HG03135 (cell line): ENCODE measurements around the gene SLC45A2.
A peak's percentile ranks its signal among the peaks of the same experiment; 100 is the strongest.
"Not testable (repeated sequence)": the region's sequence is repeated elsewhere in the genome, so short reads cannot be mapped to it uniquely, and the experiment has no call there.

ENCODE experiments used
- ATAC-seq: cut with Tn5 transposase; IDR thresholded peaks from one replicate; pipeline ENCODE4 v1.9.1; 2021; ENCODE audit warnings: mild to moderate bottlenecking, moderate library complexity; ENCODE audit not compliant: unreplicated experiment

Gene SLC45A2

GRCh38 chr5:33969572-33970452, 14.7 kb downstream of the SLC45A2 start:
- no peak for ATAC-seq

DNA sequence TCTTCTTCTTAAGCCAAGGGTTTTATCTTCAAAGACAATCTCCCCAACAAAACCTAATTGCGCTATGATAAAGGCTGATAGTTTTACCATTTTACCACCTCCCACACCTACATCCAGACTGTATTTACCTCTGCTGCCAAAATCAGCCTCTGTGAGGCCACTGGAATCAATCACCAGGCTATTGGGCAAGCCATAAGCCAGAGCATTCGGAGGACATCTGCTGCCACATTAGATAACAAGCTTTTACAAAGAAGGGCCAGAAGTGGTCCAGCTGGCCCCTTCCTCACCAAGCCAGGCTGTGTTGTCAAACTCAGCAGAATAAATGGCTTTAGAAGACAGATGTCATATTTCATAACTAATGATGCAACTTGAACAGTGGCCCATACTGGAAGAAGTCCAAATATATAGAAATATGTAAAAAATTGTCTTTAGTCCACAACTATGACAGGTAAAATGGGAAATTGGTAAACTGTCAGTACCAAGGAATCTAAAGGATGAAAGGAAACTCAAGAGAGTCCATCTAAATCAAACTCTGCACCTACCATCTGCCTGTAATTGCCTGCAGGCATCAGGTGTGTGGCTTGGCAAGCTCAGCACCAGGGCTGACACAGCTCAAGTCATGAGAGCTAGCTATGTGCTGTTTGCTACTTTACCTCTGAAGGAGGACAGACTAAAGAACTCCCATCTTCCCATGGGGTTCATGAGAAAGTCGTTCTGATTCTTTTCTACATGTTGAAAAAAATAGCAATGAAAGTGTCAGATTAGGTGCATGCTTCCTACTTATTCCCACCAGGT, 16.1 kb downstream of the SLC45A2 start:
- ATAC-seq, result no peak

- no peak for ATAC-seq
Measured at GRCh38 chr5:33966805-33967204, 17.7 kb downstream of the SLC45A2 start.

- no peak for ATAC-seq
Measured at GRCh38 chr5:33964132-33964700, 20.3 kb downstream of the SLC45A2 start.

GRCh38 chr5:33958176-33958575, 26.3 kb downstream of the SLC45A2 start:
- ATAC-seq, result no peak

DNA sequence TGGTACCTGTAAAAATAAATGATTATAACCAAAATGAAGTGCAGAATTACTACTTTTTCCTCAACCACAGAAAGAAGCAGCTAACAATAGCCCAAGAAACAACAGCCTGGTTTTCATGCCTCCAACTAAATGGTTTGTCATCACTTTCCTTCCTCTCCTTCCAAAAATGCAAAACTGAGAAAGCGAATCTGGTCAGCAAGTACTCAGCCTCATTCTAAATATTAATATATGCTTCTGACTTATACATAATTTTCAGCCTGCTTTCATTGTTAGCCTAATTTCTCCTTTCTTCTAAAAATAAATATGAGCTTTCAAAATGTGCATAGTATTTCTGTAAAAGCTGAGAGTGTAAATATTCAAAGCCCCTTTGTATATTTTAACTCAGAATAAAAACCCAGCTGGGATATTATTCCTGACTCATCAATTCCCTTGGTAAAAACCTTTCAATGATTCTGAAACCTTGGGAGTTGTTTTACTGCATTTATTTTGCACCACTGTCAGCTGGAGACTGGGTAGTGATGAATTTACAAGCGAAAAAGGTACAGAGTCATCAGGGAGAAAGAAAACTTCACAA, 26.8 kb downstream of the SLC45A2 start:
- ATAC-seq, result no peak

DNA sequence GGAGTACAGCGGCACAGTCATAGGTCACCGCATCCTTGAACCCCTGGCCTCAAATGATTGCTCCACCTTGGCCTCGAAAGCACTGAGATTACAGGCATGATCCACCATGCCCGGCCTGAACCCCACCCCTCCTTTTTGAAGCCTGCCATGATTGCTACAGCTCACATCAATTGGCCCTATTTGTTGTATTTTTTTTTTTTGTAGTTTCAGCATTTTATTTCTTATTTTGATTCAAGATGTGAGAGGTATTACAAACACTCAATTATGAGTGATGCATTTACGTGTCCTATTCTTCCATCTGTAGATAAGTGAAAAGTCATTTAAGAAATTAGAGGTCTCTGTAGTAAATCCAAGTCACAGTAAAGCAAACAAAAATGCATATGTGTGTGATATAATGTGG, 32.3 kb downstream of the SLC45A2 start:
- not testable (repeated sequence) for ATAC-seq

DNA sequence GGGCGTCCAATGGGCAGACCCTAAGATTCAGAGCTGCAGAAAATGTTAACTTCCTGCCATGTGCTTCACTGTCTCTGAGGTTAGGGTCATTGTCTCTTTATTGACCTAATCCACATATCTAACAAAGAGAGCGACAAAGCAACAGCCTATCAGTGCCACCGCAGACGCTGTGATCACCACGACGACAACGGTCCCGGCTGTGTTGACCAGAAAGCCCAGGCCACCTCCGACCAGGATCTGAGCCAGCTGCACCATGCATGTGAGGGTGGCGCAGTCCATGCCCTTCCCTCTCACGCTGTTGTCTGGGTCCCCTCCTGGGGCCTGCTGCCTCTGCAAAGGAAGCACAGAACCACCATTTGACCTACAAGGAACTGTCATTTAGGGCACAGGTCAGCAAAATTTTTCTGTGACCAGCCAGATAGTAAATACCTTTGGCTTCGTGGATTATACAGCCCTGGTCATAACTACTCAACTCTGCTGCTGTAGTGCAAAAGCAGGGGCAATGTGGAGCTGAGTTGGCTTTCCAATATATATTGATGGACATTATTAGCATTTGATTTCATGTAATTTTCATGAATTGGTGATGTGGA, 39.9 kb downstream of the SLC45A2 start:
- no peak for ATAC-seq

- no peak for ATAC-seq
Measured at GRCh38 chr5:33941090-33941489, 43.4 kb downstream of the SLC45A2 start.

DNA sequence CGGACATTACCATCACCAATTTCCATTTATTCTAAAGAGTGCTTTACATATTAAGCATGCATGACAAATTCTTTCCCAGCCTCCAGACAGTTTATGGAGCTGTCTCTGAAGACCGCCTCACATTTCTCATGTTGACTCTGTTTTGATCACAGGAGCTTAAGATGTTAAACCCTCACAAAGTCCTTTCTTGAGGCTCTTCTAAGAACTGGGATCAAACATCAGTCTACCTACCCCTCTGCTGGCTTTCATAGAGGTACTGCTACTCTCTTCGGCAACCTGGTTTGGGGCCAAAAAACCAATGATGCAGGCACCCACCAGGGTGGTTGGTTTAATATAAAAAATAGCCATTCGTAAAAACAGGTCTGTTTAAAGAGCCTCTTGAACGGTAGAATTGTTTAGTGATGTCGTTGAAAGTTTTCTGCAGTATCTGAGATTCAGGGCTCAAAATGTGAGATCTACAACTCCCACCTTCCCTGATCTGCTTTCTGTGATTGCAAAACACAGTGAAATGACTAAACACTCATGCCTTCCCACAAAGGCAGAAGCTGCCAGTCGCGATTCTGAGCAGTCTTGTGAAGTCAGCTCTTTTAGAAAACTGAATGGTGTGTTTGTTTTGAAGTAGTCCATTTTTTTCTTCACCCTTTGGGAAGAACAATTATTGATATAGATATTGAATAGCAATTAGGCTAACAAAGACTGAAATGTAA, 44.8 kb downstream of the SLC45A2 start:
- ATAC-seq, result no peak

DNA sequence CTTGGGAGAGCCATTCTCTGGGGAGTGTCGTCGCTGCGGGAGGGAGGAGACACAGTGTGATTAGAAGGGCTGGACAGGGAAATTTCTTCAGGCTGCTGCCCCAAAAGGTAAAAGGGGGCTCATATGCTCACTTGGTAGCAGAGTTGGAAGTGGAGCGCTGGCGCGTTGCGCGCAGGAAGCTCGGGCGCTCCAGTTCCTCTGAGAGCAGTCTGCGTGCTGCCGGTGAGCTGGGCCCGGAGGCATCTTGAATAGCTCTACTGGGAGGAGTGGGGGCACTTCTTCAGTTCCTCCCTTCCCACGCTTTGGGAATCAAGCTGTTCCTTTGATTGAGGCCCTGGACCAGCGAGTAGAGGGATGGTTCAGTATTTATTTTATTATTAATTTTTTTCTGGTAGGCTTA, 45.6 kb downstream of the SLC45A2 start:
- no peak for ATAC-seq

DNA sequence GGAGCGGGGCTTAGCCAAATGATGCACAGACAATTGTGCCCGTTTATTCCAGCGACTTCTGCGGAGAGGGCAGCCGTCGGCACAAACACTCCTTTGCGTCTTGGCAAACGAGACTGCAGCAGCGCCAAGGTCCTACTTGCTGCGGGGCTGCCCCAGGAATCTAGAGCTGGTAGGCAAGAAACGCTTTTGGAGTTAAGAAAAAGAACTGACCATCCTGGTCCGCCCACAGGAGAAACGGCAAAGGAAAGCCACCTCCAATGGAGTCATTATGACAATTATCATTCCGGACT, 46.0 kb downstream of the SLC45A2 start:
- no peak for ATAC-seq

DNA sequence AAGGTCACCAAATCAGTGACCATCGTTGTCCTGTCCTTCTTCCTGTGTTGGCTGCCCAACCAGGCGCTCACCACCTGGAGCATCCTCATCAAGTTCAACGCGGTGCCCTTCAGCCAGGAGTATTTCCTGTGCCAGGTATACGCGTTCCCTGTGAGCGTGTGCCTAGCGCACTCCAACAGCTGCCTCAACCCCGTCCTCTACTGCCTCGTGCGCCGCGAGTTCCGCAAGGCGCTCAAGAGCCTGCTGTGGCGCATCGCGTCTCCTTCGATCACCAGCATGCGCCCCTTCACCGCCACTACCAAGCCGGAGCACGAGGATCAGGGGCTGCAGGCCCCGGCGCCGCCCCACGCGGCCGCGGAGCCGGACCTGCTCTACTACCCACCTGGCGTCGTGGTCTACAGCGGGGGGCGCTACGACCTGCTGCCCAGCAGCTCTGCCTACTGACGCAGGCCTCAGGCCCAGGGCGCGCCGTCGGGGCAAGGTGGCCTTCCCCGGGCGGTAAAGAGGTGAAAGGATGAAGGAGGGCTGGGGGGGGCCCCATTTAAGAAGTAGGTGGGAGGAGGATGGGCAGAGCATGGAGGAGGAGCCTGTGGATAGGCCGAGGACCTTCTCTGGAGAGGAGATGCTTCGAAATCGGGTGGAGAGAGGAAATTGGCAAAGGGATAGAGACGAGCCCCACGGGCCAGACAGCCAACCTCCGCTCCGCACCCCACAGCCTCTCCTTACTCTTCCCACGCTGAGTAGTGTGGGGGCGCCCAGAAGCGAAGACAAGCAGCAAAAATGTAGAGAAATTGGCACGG, 46.6 kb downstream of the SLC45A2 start:
- no peak for ATAC-seq

GRCh38 chr5:33937017-33937706, 47.3 kb downstream of the SLC45A2 start:
- ATAC-seq, result no peak

- no peak for ATAC-seq
Measured at GRCh38 chr5:33936381-33937016, 48.0 kb downstream of the SLC45A2 start, which contains the start of gene RXFP3. RXFP3 (plus strand) TSS chr5:33936386; CDS start chr5:33936741, 355 bp downstream.

GRCh38 chr5:33936004-33936380, 48.5 kb downstream of the SLC45A2 start:
- ATAC-seq, result no peak

GRCh38 chr5:33934176-33934575, 50.3 kb downstream of the SLC45A2 start:
- peak; percentile 22 for ATAC-seq

- ATAC-seq, result peak; percentile 81
Measured at GRCh38 chr5:33933723-33934169, 50.7 kb downstream of the SLC45A2 start.
